WTC11 (cell line): ENCODE measurements around the gene FHOD3. TPM values are rescaled to one million over a fixed set of nuclear protein-coding genes. Genes with fewer than 3 reads are reported as not detected.

Experiments
- ATAC-seq: fragments of 200-7000 bp; cut with Tn5 transposase; 2 replicates; pipeline ENCODE4 v1.10.0; 2021; ENCODE audit warnings: mild to moderate bottlenecking, moderate library complexity
- CTCF ChIA-PET: fragments of 300-600 bp; sonication (Branson Sonifier 250); formaldehyde crosslinking; loops from one replicate; lab custom pipeline; 2021; ENCODE audit warnings: antibody characterized with exemption; lab: Charles Lee
- POLR2A ChIA-PET: fragments of 350-600 bp; sonication (Branson Sonifier 250); formaldehyde crosslinking; loops from one replicate; lab custom pipeline; 2021; ENCODE audit warnings: antibody characterized with exemption; lab: Charles Lee
- DNase-seq: peaks from one replicate; pipeline ENCODE4 v3.0.0; 2021; ENCODE audit warnings: low spot score
- H3K27ac Mint-ChIP-seq: 2 replicates; pipeline ENCODE4 v1.8.0; 2021; ENCODE audit warnings: mixed read lengths
- H3K27me3 Mint-ChIP-seq: 2 replicates; pipeline ENCODE4 v1.8.0; 2021; ENCODE audit warnings: low read depth, mild to moderate bottlenecking, moderate library complexity, mixed read lengths
- H3K36me3 Mint-ChIP-seq: 2 replicates; pipeline ENCODE4 v1.8.0; 2021; ENCODE audit warnings: mixed read lengths
- H3K4me1 Mint-ChIP-seq: 2 replicates; pipeline ENCODE4 v1.8.0; 2022; ENCODE audit warnings: mixed read lengths
- H3K4me3 Mint-ChIP-seq: 2 replicates; pipeline ENCODE4 v1.8.0; 2021; ENCODE audit warnings: mild to moderate bottlenecking, moderate library complexity, mixed read lengths
- H3K9me3 Mint-ChIP-seq: 2 replicates; pipeline ENCODE4 v1.8.0; 2021; ENCODE audit warnings: mixed read lengths
- ATF2 ChIP-seq: sonication (generic); formaldehyde crosslinking; IDR thresholded peaks from 2 replicates; pipeline ENCODE4 v1.8.1; 2022; ENCODE audit warnings: low read depth, missing genetic modification reagents, borderline replicate concordance
- CREM ChIP-seq: sonication (generic); formaldehyde crosslinking; IDR thresholded peaks from 2 replicates; pipeline ENCODE4 v1.8.1; 2022; ENCODE audit warnings: mild to moderate bottlenecking, missing genetic modification reagents, moderate library complexity
- ELF4 ChIP-seq: sonication (generic); formaldehyde crosslinking; IDR thresholded peaks from 2 replicates; pipeline ENCODE4 v1.8.1; 2022; ENCODE audit warnings: low read depth, mild to moderate bottlenecking, moderate library complexity, missing genetic modification reagents
- FOXP1 ChIP-seq: sonication (generic); formaldehyde crosslinking; IDR thresholded peaks from 2 replicates; pipeline ENCODE4 v1.8.0; 2022; ENCODE audit warnings: missing genetic modification reagents, mild to moderate bottlenecking, moderate library complexity, borderline replicate concordance
- GABPB1 ChIP-seq: sonication (generic); formaldehyde crosslinking; IDR thresholded peaks from 2 replicates; pipeline ENCODE4 v1.8.1; 2023; ENCODE audit warnings: mild to moderate bottlenecking, missing genetic modification reagents
- GRHL2 ChIP-seq: fragments of 250-450 bp; sonication (Bioruptor Pico); IDR thresholded peaks from 2 replicates; pipeline ENCODE4 v1.8.0; 2022; ENCODE audit warnings: mild to moderate bottlenecking, moderate library complexity; ENCODE audit not compliant: insufficient replicate concordance, severe bottlenecking
- HMGA2 ChIP-seq: fragments of 250-450 bp; sonication (Bioruptor Pico); IDR thresholded peaks from 2 replicates; pipeline ENCODE4 v1.4.0; 2021; ENCODE audit warnings: mild to moderate bottlenecking, moderate library complexity
- NR3C1 ChIP-seq: sonication (generic); formaldehyde crosslinking; conservative IDR thresholded peaks from 2 replicates; pipeline ENCODE4 v1.8.1; 2023; ENCODE audit warnings: low read depth, mild to moderate bottlenecking, missing genetic modification reagents
- PRDM15 ChIP-seq: sonication (generic); formaldehyde crosslinking; IDR thresholded peaks from 2 replicates; pipeline ENCODE4 v1.8.0; 2022; ENCODE audit warnings: missing genetic modification reagents
- PRRX2 ChIP-seq: fragments of 250-450 bp; sonication (Bioruptor Pico); IDR thresholded peaks from 2 replicates; pipeline ENCODE4 v1.8.0; 2021; ENCODE audit warnings: mild to moderate bottlenecking
- SMAD3 ChIP-seq: sonication (generic); formaldehyde crosslinking; IDR thresholded peaks from 2 replicates; pipeline ENCODE4 v1.8.0; 2022; ENCODE audit warnings: missing genetic modification reagents, mild to moderate bottlenecking, borderline replicate concordance
- SOX15 ChIP-seq: fragments of 250-450 bp; sonication (Bioruptor Pico); IDR thresholded peaks from 2 replicates; pipeline ENCODE4 v1.9.0; 2021; ENCODE audit warnings: mild to moderate bottlenecking
- STAT6 ChIP-seq: sonication (generic); formaldehyde crosslinking; conservative IDR thresholded peaks from 2 replicates; pipeline ENCODE4 v1.8.1; 2023; ENCODE audit warnings: mild to moderate bottlenecking, low read depth, missing genetic modification reagents, moderate library complexity
- ZNF423 ChIP-seq: fragments of 250-450 bp; sonication (Bioruptor Pico); IDR thresholded peaks from 2 replicates; pipeline ENCODE4 v2.1.2; 2022; ENCODE audit warnings: mild to moderate bottlenecking, moderate library complexity
- total RNA-seq: library from RNA; stranded (reverse); gene quantifications from 3 replicates; pipeline ENCODE4 v1.2.3, GENCODE V29; 2021
- TF ChIP-seq, protein P1 (sequence below): sonication (generic); formaldehyde crosslinking; IDR thresholded peaks from 2 replicates; pipeline ENCODE4 v1.8.1; 2023; ENCODE audit warnings: mild to moderate bottlenecking, missing genetic modification reagents
- TF ChIP-seq, protein P2 (sequence below): sonication (generic); formaldehyde crosslinking; IDR thresholded peaks from 2 replicates; pipeline ENCODE4 v1.8.1; 2023; ENCODE audit warnings: mild to moderate bottlenecking, moderate library complexity, missing genetic modification reagents
- TF ChIP-seq, protein P3 (sequence below): sonication (generic); formaldehyde crosslinking; IDR thresholded peaks from 2 replicates; pipeline ENCODE4 v1.8.1; 2022; ENCODE audit warnings: mild to moderate bottlenecking, moderate library complexity, missing genetic modification reagents
- TF ChIP-seq, protein P4 (sequence below): sonication (generic); formaldehyde crosslinking; IDR thresholded peaks from 2 replicates; pipeline ENCODE4 v1.8.0; 2023; ENCODE audit warnings: missing genetic modification reagents

FHOD3 gene
- total RNA-seq, 1 experiment from 2014 or later: 3.8 TPM

DNA sequence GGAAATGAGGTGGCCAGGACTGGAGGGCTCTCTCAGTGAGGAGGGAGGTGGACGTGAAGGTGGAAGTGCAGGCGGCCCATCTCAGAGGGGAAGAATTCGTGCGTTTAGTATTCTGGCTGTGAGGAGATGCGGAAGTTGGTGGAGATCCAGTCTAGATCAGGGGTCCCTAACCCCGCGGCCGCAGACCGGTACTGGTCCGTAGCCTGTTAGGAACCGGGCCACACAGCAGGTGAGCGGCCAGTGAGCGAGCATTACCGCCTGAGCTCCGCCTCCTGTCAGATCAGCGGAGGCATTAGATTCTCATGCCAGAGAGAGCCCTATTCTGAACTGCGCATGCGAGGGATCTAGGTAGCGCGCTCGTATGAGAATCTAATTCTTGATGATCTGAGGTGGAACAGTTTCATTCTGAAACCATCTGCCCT, 1.6 kb upstream of the FHOD3 start (continued):
- TF ChIP-seq STAT6 (CRISPR knock-in tag) (no peak), HMGA2 (CRISPR knock-in tag) (no peak), SMAD3 (CRISPR knock-in tag) (no peak), PRDM15 (CRISPR knock-in tag) (no peak), FOXP1 (CRISPR knock-in tag) (no peak), ATF2 (CRISPR knock-in tag) (no peak), NR3C1 (CRISPR knock-in tag) (no peak), SOX15 (CRISPR knock-in tag) (no peak), GABPB1 (CRISPR knock-in tag) (no peak)
- TF ChIP-seq, protein P1, sequence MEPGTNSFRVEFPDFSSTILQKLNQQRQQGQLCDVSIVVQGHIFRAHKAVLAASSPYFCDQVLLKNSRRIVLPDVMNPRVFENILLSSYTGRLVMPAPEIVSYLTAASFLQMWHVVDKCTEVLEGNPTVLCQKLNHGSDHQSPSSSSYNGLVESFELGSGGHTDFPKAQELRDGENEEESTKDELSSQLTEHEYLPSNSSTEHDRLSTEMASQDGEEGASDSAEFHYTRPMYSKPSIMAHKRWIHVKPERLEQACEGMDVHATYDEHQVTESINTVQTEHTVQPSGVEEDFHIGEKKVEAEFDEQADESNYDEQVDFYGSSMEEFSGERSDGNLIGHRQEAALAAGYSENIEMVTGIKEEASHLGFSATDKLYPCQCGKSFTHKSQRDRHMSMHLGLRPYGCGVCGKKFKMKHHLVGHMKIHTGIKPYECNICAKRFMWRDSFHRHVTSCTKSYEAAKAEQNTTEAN (CRISPR knock-in tag): no peak

- ChIA-PET CTCF (interaction anchor here (1.3 to 3.6 kb wide), 3 partner anchors 13 to 116 kb away, joined by 4 to 26 read pairs (median 4); no protein-coding TSS in a partner anchor), POLR2A (interaction anchor here (1.2 kb wide), 1 partner anchor 109 kb away, joined by 6 read pairs; no protein-coding TSS in a partner anchor)
- TF ChIP-seq CREM (CRISPR knock-in tag): peak; percentile 38; the same call in 1 of the 2 replicates
- TF ChIP-seq, protein P2, sequence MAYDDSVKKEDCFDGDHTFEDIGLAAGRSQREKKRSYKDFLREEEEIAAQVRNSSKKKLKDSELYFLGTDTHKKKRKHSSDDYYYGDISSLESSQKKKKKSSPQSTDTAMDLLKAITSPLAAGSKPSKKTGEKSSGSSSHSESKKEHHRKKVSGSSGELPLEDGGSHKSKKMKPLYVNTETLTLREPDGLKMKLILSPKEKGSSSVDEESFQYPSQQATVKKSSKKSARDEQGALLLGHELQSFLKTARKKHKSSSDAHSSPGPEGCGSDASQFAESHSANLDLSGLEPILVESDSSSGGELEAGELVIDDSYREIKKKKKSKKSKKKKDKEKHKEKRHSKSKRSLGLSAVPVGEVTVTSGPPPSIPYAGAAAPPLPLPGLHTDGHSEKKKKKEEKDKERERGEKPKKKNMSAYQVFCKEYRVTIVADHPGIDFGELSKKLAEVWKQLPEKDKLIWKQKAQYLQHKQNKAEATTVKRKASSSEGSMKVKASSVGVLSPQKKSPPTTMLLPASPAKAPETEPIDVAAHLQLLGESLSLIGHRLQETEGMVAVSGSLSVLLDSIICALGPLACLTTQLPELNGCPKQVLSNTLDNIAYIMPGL (CRISPR knock-in tag): peak; percentile 78
- no peak for TF ChIP-seq PRRX2 (CRISPR knock-in tag)
- no peak for TF ChIP-seq ELF4 (CRISPR knock-in tag)
- TF ChIP-seq ZNF423 (CRISPR knock-in tag): no peak
- TF ChIP-seq, protein P3, sequence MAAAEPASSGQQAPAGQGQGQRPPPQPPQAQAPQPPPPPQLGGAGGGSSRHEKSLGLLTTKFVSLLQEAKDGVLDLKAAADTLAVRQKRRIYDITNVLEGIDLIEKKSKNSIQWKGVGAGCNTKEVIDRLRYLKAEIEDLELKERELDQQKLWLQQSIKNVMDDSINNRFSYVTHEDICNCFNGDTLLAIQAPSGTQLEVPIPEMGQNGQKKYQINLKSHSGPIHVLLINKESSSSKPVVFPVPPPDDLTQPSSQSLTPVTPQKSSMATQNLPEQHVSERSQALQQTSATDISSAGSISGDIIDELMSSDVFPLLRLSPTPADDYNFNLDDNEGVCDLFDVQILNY (CRISPR knock-in tag): peak; percentile 42; the same call in 1 of the 2 replicates
- no peak for TF ChIP-seq GRHL2 (CRISPR knock-in tag)
- TF ChIP-seq, protein P4, sequence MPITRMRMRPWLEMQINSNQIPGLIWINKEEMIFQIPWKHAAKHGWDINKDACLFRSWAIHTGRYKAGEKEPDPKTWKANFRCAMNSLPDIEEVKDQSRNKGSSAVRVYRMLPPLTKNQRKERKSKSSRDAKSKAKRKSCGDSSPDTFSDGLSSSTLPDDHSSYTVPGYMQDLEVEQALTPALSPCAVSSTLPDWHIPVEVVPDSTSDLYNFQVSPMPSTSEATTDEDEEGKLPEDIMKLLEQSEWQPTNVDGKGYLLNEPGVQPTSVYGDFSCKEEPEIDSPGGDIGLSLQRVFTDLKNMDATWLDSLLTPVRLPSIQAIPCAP (CRISPR knock-in tag): no peak
- no peak for TF ChIP-seq HMGA2 (CRISPR knock-in tag)
- ATAC-seq (peak; percentile 67), DNase-seq (peak; percentile 85)
- no peaks in the 10 kb centered on the region for H3K9me3 Mint-ChIP-seq
- peaks cover 5% of the 10 kb centered on the region for H3K4me1 Mint-ChIP-seq
- peaks cover 27% of the 10 kb centered on the region for H3K27me3 Mint-ChIP-seq
- H3K36me3 Mint-ChIP-seq: no peaks in the 10 kb centered on the region
- no peak overlapping the region for H3K4me3 Mint-ChIP-seq
- no peak overlapping the region for H3K27ac Mint-ChIP-seq
These were observed 680 bp upstream of the FHOD3 start for GRCh38 chr18:36296650-36297416.
